NCI-H187 treated with DMSO at 0.1 percent for 48 hours (cell line): ENCODE results near the gene ZSCAN5B.
"Not testable (repeated sequence)": the region's sequence is repeated elsewhere in the genome, so short reads cannot be mapped to it uniquely, and the experiment has no call there.

Experiments
- DNase-seq: peaks from one replicate; lab custom pipeline; 2025; lab: John Stamatoyannopoulos, UW

ZSCAN5B gene

GRCh38 chr19:56197646-56198045 lies at the start of gene ZSCAN5B:
Gene ZSCAN5B (minus strand): TSS chr19:56197783. CDS start chr19:56193052, 4,731 bp downstream.
- not testable (repeated sequence) for DNase-seq

- DNase-seq = not testable (repeated sequence)
Measured at GRCh38 chr19:56245764-56246163, 48.2 kb upstream of the ZSCAN5B start.

- no peak for DNase-seq
Measured at GRCh38 chr19:56245121-56245740, 47.6 kb upstream of the ZSCAN5B start.

- DNase-seq = no peak
Measured at GRCh38 chr19:56223481-56223880, 25.9 kb upstream of the ZSCAN5B start.

- no peak for DNase-seq
Measured at GRCh38 chr19:56222901-56223300, 25.3 kb upstream of the ZSCAN5B start.

- DNase-seq = no peak
Measured at GRCh38 chr19:56221851-56222250, 24.3 kb upstream of the ZSCAN5B start.

- not testable (repeated sequence) for DNase-seq
Measured at GRCh38 chr19:56221442-56221841, 23.9 kb upstream of the ZSCAN5B start.

GRCh38 chr19:56218961-56219360 lies 21.4 kb upstream of the ZSCAN5B start:
- no peak for DNase-seq

GRCh38 chr19:56217039-56217949 lies 19.7 kb upstream of the ZSCAN5B start:
- DNase-seq = no peak

- DNase-seq = no peak
Measured at GRCh38 chr19:56211718-56212117, 14.1 kb upstream of the ZSCAN5B start.

- not testable (repeated sequence) for DNase-seq
Measured at GRCh38 chr19:56210036-56210435, 12.5 kb upstream of the ZSCAN5B start.

GRCh38 chr19:56209091-56209490 lies 11.5 kb upstream of the ZSCAN5B start:
- DNase-seq = no peak

GRCh38 chr19:56207581-56207980 lies 10.0 kb upstream of the ZSCAN5B start:
- not testable (repeated sequence) for DNase-seq

GRCh38 chr19:56201973-56202372 lies 4.4 kb upstream of the ZSCAN5B start, which contains the start of gene ZSCAN5C:
Gene ZSCAN5C (plus strand): TSS chr19:56202273. CDS start chr19:56205914, 3,641 bp downstream.
- DNase-seq = no peak

- no peak for DNase-seq
Measured at GRCh38 chr19:56199687-56200086, 2.1 kb upstream of the ZSCAN5B start.

GRCh38 chr19:56193981-56194640 lies 3.5 kb downstream of the ZSCAN5B start:
- no peak for DNase-seq

GRCh38 chr19:56191711-56192110 lies 5.9 kb downstream of the ZSCAN5B start:
- no peak for DNase-seq

- DNase-seq = no peak
Measured at GRCh38 chr19:56191115-56191514, 6.5 kb downstream of the ZSCAN5B start.

- no peak for DNase-seq
Measured at GRCh38 chr19:56189785-56190184, 7.8 kb downstream of the ZSCAN5B start.

- no peak for DNase-seq
Measured at GRCh38 chr19:56177564-56178243, 19.9 kb downstream of the ZSCAN5B start.

GRCh38 chr19:56176881-56177280 lies 20.7 kb downstream of the ZSCAN5B start:
- DNase-seq = no peak

GRCh38 chr19:56176310-56176709 lies 21.3 kb downstream of the ZSCAN5B start:
- not testable (repeated sequence) for DNase-seq
